Activated T-helper 2 cell treated with anti-CD3 and anti-CD28 coated beads, Interferon-gamma antibody, Interleukin-2, Interleukin-4, amounts not matched to agents 10 μg/mL and 5 μg/mL and 100 μg/mL, durations not matched to agents 14 hours and 24 hours and 36 hours (primary cell): ENCODE results near the gene HIVEP1. TPM values are rescaled to one million over a fixed set of nuclear protein-coding genes. Genes with fewer than 3 reads are reported as not detected.
A peak's percentile ranks its signal among the peaks of the same experiment; 100 is the strongest.
"Not testable (repeated sequence)": the region's sequence is repeated elsewhere in the genome, so short reads cannot be mapped to it uniquely, and the experiment has no call there.

Experiments used
- DNase-seq: peaks from one replicate; pipeline ENCODE4 v3.0.0; 2021; ENCODE audit warnings: low spot score
- H3K27ac Mint-ChIP-seq: one replicate; pipeline ENCODE4 v1.8.0; 2021; ENCODE audit warnings: mixed read lengths
- H3K27me3 Mint-ChIP-seq: one replicate; pipeline ENCODE4 v1.8.0; 2021; ENCODE audit warnings: low read depth, mixed read lengths
- H3K36me3 Mint-ChIP-seq: one replicate; pipeline ENCODE4 v1.8.0; 2021; ENCODE audit warnings: low read depth, mixed read lengths
- H3K4me1 Mint-ChIP-seq: one replicate; pipeline ENCODE4 v1.8.0; 2021; ENCODE audit warnings: low read depth, mixed read lengths
- H3K4me3 Mint-ChIP-seq: one replicate; pipeline ENCODE4 v1.8.0; 2021; ENCODE audit warnings: low read depth, mild to moderate bottlenecking, moderate library complexity, mixed read lengths
- H3K9me3 Mint-ChIP-seq: one replicate; pipeline ENCODE4 v1.8.0; 2021; ENCODE audit warnings: mixed read lengths
- intact Hi-C: fragments of 100-400 bp; cut with micrococcal nuclease; formaldehyde crosslinking; loops from one replicate; pipeline ENCODE4 v1.15.1; 2023
- total RNA-seq: library from RNA; stranded (reverse); gene quantifications from 2 replicates; pipeline ENCODE4 v1.2.3, GENCODE V29; 2022

Gene HIVEP1
- total RNA-seq, 1 donor from 2014 or later, result 63.8 TPM

DNA sequence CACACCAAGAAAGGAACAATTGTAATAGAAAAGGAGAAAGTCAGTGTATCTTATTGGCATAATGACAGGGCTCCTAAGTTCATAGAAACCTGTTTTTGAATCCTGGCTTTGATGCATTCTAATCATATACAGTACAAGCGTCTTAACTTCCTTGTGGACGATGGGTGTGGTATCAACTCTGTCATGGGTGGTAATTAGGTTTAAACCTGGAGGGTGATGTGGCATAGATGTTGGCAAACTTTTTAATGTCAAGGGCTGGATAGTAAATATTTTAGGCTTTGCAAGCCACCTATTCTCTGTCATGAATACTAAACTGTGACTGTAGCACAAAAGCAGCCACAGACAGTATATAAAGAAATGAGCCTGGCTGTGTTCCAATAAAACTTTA lies 139.3 kb downstream of the HIVEP1 start:
- H3K36me3 Mint-ChIP-seq, result peaks cover 14% of the 10 kb centered on the region
- intact Hi-C loops, result loop anchor here (1.0 kb wide), 1 partner anchor 138 kb away; no protein-coding TSS in a partner anchor
- no peak overlapping the region for H3K4me3 Mint-ChIP-seq
- no peaks in the 10 kb centered on the region for H3K27me3 Mint-ChIP-seq
- no peaks in the 10 kb centered on the region for H3K9me3 Mint-ChIP-seq
- DNase-seq, result no peak
- no peak overlapping the region for H3K27ac Mint-ChIP-seq
- peaks cover 27% of the 10 kb centered on the region for H3K4me1 Mint-ChIP-seq

- intact Hi-C loops, result no loop called here
- no peaks in the 10 kb centered on the region for H3K9me3 Mint-ChIP-seq
- no peaks in the 10 kb centered on the region for H3K27me3 Mint-ChIP-seq
- peaks cover 23% of the 10 kb centered on the region for H3K36me3 Mint-ChIP-seq
- no peak for DNase-seq
- H3K4me3 Mint-ChIP-seq, result no peak overlapping the region
- H3K4me1 Mint-ChIP-seq, result peaks cover 32% of the 10 kb centered on the region
- H3K27ac Mint-ChIP-seq, result no peak overlapping the region
Measured at GRCh38 chr6:12152023-12152970, 140.2 kb downstream of the HIVEP1 start.

DNA sequence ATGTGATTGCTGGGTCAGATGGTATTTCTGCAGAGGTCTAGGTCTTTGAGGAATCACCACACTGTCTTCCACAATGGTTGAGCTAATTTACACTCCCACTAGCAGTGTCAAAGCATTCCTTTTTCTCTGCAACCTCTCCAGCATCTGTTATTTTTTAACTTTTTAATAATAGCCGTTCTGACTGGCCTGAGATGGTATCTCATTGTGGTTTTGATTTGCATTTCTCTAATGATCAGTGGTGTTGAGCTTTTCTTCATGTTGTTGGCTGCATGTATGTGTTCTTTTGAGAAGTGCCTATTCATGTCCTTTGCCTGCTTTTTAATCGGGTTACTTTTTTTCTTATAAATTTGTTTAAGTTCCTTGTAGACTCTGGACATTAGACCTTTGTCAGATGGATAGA lies 143.7 kb downstream of the HIVEP1 start:
- intact Hi-C loops, H3K27ac Mint-ChIP-seq, H3K4me3 Mint-ChIP-seq, H3K27me3 Mint-ChIP-seq, DNase-seq, H3K9me3 Mint-ChIP-seq: not testable (repeated sequence)
- H3K36me3 Mint-ChIP-seq, result peaks cover 42% of the 10 kb centered on the region
- H3K4me1 Mint-ChIP-seq, result peaks cover 41% of the 10 kb centered on the region

DNA sequence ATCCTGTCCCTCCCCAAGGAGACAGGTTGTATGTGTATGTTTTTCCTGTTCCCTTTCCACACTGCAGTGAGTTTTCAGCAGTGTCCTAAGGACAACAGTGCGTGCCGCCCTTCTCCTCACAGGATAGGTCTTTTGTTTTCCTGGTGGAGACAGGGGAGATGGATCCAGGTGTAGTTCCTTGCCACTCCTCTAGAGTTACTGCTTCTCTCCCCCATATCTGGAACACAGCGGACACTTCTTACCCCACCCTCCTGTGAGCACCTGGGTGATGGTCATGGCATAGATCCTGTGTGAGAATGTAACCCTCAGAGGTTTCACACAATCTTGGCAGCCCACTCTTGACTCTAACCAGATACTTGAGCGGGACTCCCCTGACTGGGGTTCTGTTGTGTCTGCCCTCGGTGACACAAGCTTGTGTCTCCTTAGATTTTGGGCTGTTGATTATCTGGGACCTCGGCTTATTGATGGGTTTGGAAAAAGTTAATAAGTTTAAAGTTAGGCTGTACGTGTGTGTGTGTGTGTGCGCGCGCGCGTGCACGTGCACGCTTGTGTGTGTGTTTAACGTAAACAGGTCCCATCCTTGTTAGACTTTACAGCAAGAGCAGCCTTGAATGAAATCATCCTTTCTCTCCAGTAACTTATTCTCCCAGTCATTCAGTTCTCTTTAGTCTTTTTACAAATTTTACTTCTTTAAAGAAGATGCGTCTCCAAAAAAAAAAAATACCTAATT lies 146.7 kb downstream of the HIVEP1 start:
- no peak overlapping the region for H3K27ac Mint-ChIP-seq
- H3K27me3 Mint-ChIP-seq, result no peaks in the 10 kb centered on the region
- peaks cover 61% of the 10 kb centered on the region for H3K36me3 Mint-ChIP-seq
- DNase-seq, result no peak
- H3K9me3 Mint-ChIP-seq, result no peaks in the 10 kb centered on the region
- intact Hi-C loops, result no loop called here
- peaks cover 56% of the 10 kb centered on the region for H3K4me1 Mint-ChIP-seq
- H3K4me3 Mint-ChIP-seq, result no peak overlapping the region

DNA sequence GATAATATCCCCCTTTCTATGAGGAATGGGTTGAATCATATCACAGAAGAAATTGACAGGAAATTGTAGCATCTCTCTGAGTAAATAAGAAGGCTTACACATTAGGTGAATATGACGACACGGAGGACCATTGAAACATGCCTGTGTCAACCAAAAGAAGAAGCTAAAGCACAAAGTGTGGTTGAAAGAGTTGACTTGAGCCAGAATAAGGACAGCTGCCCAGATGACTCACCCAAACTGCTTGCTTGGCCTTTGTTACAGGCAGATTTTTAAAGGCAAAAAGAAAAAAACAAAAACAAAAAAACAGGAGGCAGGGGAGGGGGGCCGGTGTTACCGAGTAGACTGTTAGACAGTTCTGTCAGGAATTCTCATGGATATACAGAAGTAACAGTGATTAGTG lies 148.2 kb downstream of the HIVEP1 start:
- H3K9me3 Mint-ChIP-seq, result no peaks in the 10 kb centered on the region
- intact Hi-C loops, result no loop called here
- H3K4me3 Mint-ChIP-seq, result no peak overlapping the region
- no peak for DNase-seq
- peaks cover 67% of the 10 kb centered on the region for H3K36me3 Mint-ChIP-seq
- no peak overlapping the region for H3K27ac Mint-ChIP-seq
- H3K4me1 Mint-ChIP-seq, result peaks cover 50% of the 10 kb centered on the region
- H3K27me3 Mint-ChIP-seq, result no peaks in the 10 kb centered on the region

- DNase-seq, result no peak
- intact Hi-C loops, result no loop called here
- H3K4me3 Mint-ChIP-seq, result no peak overlapping the region
- H3K27me3 Mint-ChIP-seq, result no peaks in the 10 kb centered on the region
- H3K36me3 Mint-ChIP-seq, result peaks cover 56% of the 10 kb centered on the region
- H3K27ac Mint-ChIP-seq, result no peak overlapping the region
- H3K9me3 Mint-ChIP-seq, result no peaks in the 10 kb centered on the region
- H3K4me1 Mint-ChIP-seq, result peaks cover 41% of the 10 kb centered on the region
Measured at GRCh38 chr6:12162213-12162612, 150.1 kb downstream of the HIVEP1 start.

DNA sequence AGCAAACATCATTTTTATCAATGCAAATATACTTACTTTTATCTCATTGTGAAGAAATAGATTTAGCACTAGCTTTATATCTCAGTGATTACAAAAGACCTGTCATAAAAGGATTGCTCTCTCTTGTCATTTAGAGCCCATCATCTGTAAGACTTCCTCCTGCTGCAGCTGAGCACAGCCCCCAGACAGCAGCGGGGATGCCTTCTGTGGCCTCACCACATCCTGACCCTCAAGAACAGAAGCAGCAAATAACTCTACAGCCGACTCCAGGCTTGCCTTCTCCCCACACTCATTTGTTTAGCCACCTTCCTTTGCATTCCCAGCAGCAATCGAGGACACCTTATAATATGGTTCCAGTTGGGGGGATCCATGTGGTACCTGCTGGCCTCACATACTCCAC lies 151.0 kb downstream of the HIVEP1 start:
- Mint-ChIP-seq H3K4me1 (peaks cover 32% of the 10 kb centered on the region), H3K27me3 (no peaks in the 10 kb centered on the region), H3K9me3 (no peaks in the 10 kb centered on the region), H3K36me3 (peaks cover 48% of the 10 kb centered on the region), H3K4me3 (no peak overlapping the region), H3K27ac (peak overlapping the region; percentile 29)
- intact Hi-C loops, result no loop called here
- DNase-seq, result peak; percentile 51

DNA sequence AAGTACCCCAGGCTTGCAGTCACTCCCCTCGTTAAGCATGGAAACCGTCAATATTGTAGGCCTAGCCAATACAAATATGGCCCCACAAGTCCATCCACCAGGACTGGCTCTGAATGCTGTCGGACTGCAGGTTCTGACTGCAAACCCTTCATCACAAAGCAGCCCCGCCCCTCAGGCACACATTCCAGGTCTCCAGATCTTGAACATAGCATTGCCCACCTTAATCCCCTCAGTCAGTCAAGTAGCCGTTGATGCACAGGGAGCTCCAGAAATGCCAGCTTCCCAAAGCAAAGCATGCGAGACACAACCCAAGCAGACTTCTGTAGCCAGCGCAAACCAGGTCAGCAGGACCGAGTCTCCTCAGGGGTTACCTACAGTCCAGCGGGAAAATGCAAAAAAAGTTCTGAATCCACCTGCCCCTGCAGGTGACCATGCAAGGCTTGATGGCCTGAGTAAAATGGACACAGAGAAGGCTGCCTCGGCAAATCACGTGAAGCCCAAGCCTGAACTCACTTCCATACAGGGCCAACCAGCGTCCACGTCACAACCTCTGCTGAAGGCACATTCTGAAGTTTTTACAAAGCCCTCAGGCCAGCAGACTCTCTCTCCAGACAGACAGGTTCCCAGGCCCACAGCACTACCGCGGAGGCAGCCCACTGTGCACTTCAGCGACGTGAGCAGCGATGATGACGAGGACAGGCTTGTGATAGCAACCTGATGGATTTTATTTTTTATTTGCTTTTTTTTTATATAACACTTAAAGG lies 151.8 kb downstream of the HIVEP1 start:
- intact Hi-C loops, result no loop called here
- Mint-ChIP-seq H3K27me3 (no peaks in the 10 kb centered on the region), H3K4me1 (peaks cover 27% of the 10 kb centered on the region), H3K4me3 (no peak overlapping the region), H3K9me3 (no peaks in the 10 kb centered on the region), H3K27ac (no peak overlapping the region), H3K36me3 (peaks cover 42% of the 10 kb centered on the region)
- DNase-seq, result no peak

DNA sequence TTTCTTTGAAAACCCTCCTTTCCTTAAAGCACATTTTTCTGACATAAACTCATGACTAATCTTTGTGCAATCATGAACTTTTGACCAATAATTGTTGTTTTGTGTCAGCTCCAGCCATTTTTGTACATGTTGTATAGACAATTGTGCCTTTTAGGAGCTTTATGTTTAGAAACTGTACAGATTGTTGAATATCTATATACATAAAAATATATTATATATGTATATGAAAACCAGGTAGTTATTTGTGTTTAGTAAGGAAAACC lies 152.3 kb downstream of the HIVEP1 start:
- no peak overlapping the region for H3K4me3 Mint-ChIP-seq
- intact Hi-C loops, result no loop called here
- peaks cover 30% of the 10 kb centered on the region for H3K4me1 Mint-ChIP-seq
- H3K36me3 Mint-ChIP-seq, result peaks cover 42% of the 10 kb centered on the region
- no peaks in the 10 kb centered on the region for H3K27me3 Mint-ChIP-seq
- no peak overlapping the region for H3K27ac Mint-ChIP-seq
- no peaks in the 10 kb centered on the region for H3K9me3 Mint-ChIP-seq
- DNase-seq, result no peak

DNA sequence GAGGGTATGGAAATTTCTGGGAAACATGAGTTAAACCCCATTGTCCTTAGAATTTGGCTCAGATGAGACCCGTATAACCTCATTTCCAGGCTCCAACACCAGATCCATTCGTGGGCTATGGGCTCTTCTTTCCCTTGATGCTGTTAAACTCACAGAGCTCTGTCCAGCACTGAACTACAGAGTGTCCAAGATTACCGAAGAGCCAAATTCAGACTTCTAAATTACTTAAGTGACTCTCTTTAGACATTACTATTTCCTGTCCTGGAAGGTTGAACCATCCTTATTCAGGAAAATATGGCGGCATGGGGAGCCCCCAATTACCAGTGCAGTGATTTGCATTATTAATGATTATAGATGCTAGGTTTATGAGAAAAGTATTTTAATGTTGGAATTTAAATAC lies 153.2 kb downstream of the HIVEP1 start:
- peaks cover 26% of the 10 kb centered on the region for H3K4me1 Mint-ChIP-seq
- no peaks in the 10 kb centered on the region for H3K9me3 Mint-ChIP-seq
- no peak overlapping the region for H3K4me3 Mint-ChIP-seq
- intact Hi-C loops, result no loop called here
- no peak overlapping the region for H3K27ac Mint-ChIP-seq
- no peak for DNase-seq
- no peaks in the 10 kb centered on the region for H3K27me3 Mint-ChIP-seq
- peaks cover 37% of the 10 kb centered on the region for H3K36me3 Mint-ChIP-seq

DNA sequence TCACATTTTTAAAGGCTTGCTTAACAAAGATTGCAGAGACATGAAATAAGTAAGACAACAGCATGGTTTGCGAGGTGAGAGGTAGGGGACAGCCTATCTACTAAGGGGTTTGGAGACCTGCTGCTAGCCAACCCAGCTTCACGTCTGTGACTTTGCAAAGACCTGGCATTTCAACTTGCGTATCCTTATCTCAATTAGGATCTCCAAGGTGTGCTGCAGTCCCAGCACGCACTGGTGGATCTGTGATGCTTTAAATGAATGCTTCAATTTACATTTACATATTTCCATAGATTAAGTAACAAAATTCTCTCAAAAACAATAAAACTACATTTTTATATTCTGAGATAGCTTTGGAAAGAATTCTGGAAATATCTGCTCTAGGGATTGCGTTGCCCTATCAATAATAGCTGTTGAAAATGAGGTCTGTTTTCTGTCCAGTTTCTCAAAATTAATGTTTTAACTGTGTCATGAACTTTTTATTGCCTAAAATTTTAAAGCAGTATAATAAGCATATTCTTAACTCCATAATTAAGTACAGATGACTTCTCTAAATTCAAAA lies 153.7 kb downstream of the HIVEP1 start:
- Mint-ChIP-seq H3K9me3 (no peaks in the 10 kb centered on the region), H3K4me1 (peaks cover 24% of the 10 kb centered on the region), H3K27me3 (no peaks in the 10 kb centered on the region), H3K4me3 (no peak overlapping the region), H3K27ac (no peak overlapping the region), H3K36me3 (peaks cover 36% of the 10 kb centered on the region)
- DNase-seq, result no peak
- intact Hi-C loops, result no loop called here

DNA sequence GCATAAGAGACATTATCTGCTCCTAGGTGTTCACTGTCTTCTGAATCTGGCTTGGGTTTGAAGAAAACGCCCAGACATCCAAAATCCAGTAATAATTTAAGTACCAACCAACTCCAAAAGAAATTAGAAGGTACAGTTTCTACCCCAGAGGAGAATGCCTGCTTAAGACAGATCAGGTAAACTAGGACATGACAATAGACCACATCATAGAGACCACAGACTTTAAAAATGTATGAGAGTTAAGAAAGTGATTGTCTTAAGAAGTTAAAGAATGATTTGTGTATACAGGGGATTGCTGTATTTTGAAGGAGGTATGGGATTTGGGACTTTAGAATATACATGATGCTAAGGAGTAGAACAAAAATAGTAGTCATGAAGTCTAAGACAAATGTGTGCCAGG lies 157.3 kb downstream of the HIVEP1 start:
- H3K36me3 Mint-ChIP-seq, result peaks cover 7% of the 10 kb centered on the region
- DNase-seq, result no peak
- H3K27me3 Mint-ChIP-seq, result peaks cover 4% of the 10 kb centered on the region
- no peak overlapping the region for H3K4me3 Mint-ChIP-seq
- intact Hi-C loops, result no loop called here
- H3K9me3 Mint-ChIP-seq, result no peaks in the 10 kb centered on the region
- H3K27ac Mint-ChIP-seq, result no peak overlapping the region
- peaks cover 3% of the 10 kb centered on the region for H3K4me1 Mint-ChIP-seq
